HL-60/S4 (cell line): ENCODE data around the gene DGCR2.
"Not testable (repeated sequence)": the region's sequence is repeated elsewhere in the genome, so short reads cannot be mapped to it uniquely, and the experiment has no call there.

Experiments
- in situ Hi-C: fragments of 300-500 bp; cut with MboI; formaldehyde crosslinking; loops from 2 replicates; pipeline ENCODE4 v1.14.3; 2022; ENCODE audit warnings: low sequenced_read_pairs

The DGCR2 gene

DNA sequence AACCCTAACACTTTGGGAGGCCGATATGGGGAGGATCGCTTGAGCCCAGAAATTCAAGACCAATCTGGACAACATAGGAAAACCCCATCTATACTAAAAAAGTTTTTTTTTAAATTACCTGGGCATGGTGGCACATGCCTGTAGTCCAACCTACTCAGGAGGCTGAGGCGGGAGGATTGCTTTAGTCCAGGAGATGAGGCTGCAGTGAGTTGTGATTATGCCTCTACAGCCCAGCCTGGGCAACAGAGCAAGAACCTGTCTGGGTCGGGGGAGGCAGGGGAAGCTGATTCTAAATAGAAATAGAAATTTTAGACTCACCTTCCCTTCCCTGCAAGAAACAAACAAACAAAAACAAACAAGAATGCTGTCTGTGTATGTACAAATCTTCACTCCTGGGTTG lies 133.3 kb downstream of the DGCR2 start:
- in situ Hi-C loops: no loop called here

DNA sequence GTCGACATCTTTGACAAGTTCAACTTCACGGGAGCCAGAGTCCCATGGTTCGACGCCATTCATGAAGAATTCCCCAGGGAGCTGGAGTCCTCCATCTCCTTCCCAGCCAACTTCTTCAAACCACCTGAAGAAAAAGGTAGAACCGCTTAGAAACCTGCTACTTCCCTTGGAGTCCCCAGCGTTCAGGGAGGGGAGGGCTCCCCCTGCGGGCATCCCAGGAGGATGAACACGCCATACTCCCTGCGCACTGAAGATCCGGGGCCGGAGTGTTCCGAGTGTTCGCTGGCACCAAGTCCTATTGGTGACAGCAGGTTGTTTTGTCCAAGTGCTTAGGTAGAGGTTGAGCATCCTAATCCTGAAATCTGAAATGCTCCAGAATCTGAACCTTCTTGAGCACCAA lies 134.4 kb downstream of the DGCR2 start:
- in situ Hi-C loops: no loop called here

DNA sequence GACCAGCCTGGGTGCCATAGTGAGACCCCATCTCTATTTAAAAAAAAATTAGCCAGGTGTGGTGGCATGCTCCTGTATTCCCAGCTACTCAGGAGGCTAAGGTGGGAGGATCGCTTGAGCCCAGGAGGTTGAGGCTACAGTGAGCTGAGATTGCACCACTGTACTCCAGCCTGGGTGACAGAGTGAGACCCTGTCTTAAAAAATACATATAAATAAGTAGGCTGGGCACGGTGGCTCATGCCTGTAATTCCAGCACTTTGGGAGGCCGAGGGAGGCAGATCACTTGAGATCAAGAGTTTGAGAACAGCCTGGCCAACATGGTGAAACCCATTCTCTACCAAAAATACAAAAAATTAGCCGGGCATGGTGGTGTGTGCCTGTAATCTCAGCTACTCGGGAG lies 135.1 kb downstream of the DGCR2 start:
- in situ Hi-C loops: not testable (repeated sequence)
